Endothelial cell of umbilical vein (primary cell): ENCODE data around the gene VDAC2. TPM values are rescaled to one million over a fixed set of nuclear protein-coding genes. Genes with fewer than 3 reads are reported as not detected.

Source experiments
- BruUV-seq: library from RNA; stranded (reverse); fragments of 400-500 nt; replicated peaks from 2 replicates; lab custom pipeline; 2021; lab: Mats Ljungman, UMichigan
- CTCF ChIA-PET: fragments of 300-600, 350-600 bp; sonication (Branson Sonifier 250); formaldehyde crosslinking; loops from one replicate; lab custom pipeline; 2021; ENCODE audit warnings: antibody characterized with exemption, inconsistent platforms; lab: Charles Lee
- POLR2A ChIA-PET: fragments of 300-600, 350-600 bp; sonication (Branson Sonifier 250); formaldehyde crosslinking; loops from one replicate; lab custom pipeline; 2021; ENCODE audit warnings: antibody characterized with exemption, inconsistent platforms; lab: Charles Lee
- DNase-seq: peaks from one replicate; pipeline ENCODE4 v3.0.0-alpha.2; 2011; ENCODE audit warnings: low read depth, low spot score
- FAIRE-seq: peaks from 2 replicates; lab custom pipeline; 2011; peaks lifted over from hg19 to GRCh38; lab: Jason Lieb, UNC
- H2AFZ ChIP-seq: 2 replicates; pipeline ENCODE4 v1.6.0; 2012; ENCODE audit warnings: low read depth, low read length, control low read depth, inconsistent platforms
- H3K27ac ChIP-seq: 2 replicates; pipeline ENCODE4 v1.5.1; 2011; ENCODE audit warnings: low read depth, mild to moderate bottlenecking, control low read depth, low read length, moderate library complexity; ENCODE audit not compliant: insufficient read depth
- H3K27me3 ChIP-seq, 2 experiments: 2 replicates each; pipeline versions ENCODE4 v1.6.0 to v1.6.1; 2011; ENCODE audit warnings: low read length in 2 of 2, mixed read lengths in 1 of 2; ENCODE audit not compliant: control insufficient read depth in 2 of 2, insufficient read depth in 2 of 2
- H3K36me3 ChIP-seq, 2 experiments: 2 replicates in 1 of 2; 3 replicates in 1 of 2; pipeline ENCODE4 v1.5.1; 2011; ENCODE audit warnings: low read length in 2 of 2, mild to moderate bottlenecking in 1 of 2, moderate library complexity in 1 of 2; ENCODE audit not compliant: control insufficient read depth in 2 of 2, insufficient read depth in 2 of 2; ENCODE audit errors: extremely low read depth in 1 of 2
- H3K4me1 ChIP-seq: 3 replicates; pipeline ENCODE4 v1.5.1; 2011; ENCODE audit warnings: mild to moderate bottlenecking, low read length; ENCODE audit not compliant: control insufficient read depth, insufficient read depth; ENCODE audit errors: extremely low read depth
- H3K4me2 ChIP-seq: 2 replicates; pipeline ENCODE4 v1.6.1; 2011; ENCODE audit warnings: low read length, control low read depth, mixed read lengths; ENCODE audit not compliant: insufficient read depth
- H3K4me3 ChIP-seq, 3 experiments: fragments of 200-600 bp in 1 of 3; sonication (generic), shearing (Covaris generic) in 1 of 3; replicated peaks in 1 of 3; 2 replicates each; pipeline ENCODE4 v1.5.1; 2011 to 2016; ENCODE audit warnings: control low read depth in 3 of 3, low read length in 3 of 3, mild to moderate bottlenecking in 2 of 3, inconsistent platforms in 1 of 3, low read depth in 1 of 3, moderate library complexity in 1 of 3; ENCODE audit not compliant: insufficient read depth in 1 of 3
- H3K79me2 ChIP-seq: 2 replicates; pipeline ENCODE4 v1.6.0; 2012; ENCODE audit warnings: low read length, inconsistent platforms; ENCODE audit not compliant: control insufficient read depth, insufficient read depth
- H3K9ac ChIP-seq: replicated peaks from 2 replicates; pipeline ENCODE3; 2011; ENCODE audit warnings: low read length, control low read depth; ENCODE audit not compliant: insufficient read depth; ENCODE audit errors: extremely low read depth
- H3K9me1 ChIP-seq: replicated peaks from 3 replicates; pipeline ENCODE4 v1.6.0; 2011; ENCODE audit warnings: mild to moderate bottlenecking, low read length; ENCODE audit not compliant: control insufficient read depth, insufficient read depth; ENCODE audit errors: extremely low read depth
- H3K9me3 ChIP-seq: replicated peaks from 2 replicates; pipeline ENCODE4 v1.5.1; 2012; ENCODE audit warnings: low read length, inconsistent platforms; ENCODE audit not compliant: control insufficient read depth, insufficient read depth
- H4K20me1 ChIP-seq: replicated peaks from 2 replicates; pipeline ENCODE3; 2011; ENCODE audit warnings: mild to moderate bottlenecking, low read length; ENCODE audit not compliant: control insufficient read depth, insufficient read depth; ENCODE audit errors: extremely low read depth
- EZH2 ChIP-seq: IDR thresholded peaks from 2 replicates; pipeline ENCODE4 v1.6.1; 2012; ENCODE audit warnings: borderline replicate concordance, low read depth, mild to moderate bottlenecking, moderate library complexity, low read length, inconsistent platforms; ENCODE audit not compliant: severe bottlenecking
- FOS ChIP-seq: IDR thresholded peaks from 2 replicates; pipeline ENCODE4 v1.6.1; 2011; ENCODE audit warnings: mild to moderate bottlenecking, low read length, moderate library complexity, borderline replicate concordance; ENCODE audit not compliant: insufficient read depth
- GATA2 ChIP-seq: IDR thresholded peaks from 2 replicates; pipeline ENCODE4 v1.7.0; 2011; ENCODE audit warnings: low read depth, mild to moderate bottlenecking, moderate library complexity, mixed read lengths, low read length; ENCODE audit not compliant: insufficient read length, insufficient read depth
- JUN ChIP-seq: IDR thresholded peaks from 2 replicates; pipeline ENCODE4 v1.6.1; 2011; ENCODE audit warnings: borderline replicate concordance, low read depth; ENCODE audit not compliant: insufficient read length, insufficient read depth
- MYC ChIP-seq: IDR thresholded peaks from one replicate; pipeline ENCODE4 v1.6.1; 2011; ENCODE audit warnings: mild to moderate bottlenecking, low read depth, low read length
- POLR2A ChIP-seq: IDR thresholded peaks from 2 replicates; pipeline ENCODE4 v1.6.1; 2012; ENCODE audit warnings: low read depth, mild to moderate bottlenecking, control low read depth, low read length
- POLR2AphosphoS5 ChIP-seq: IDR thresholded peaks from 2 replicates; pipeline ENCODE4 v1.6.1; 2012; ENCODE audit warnings: low read depth, mild to moderate bottlenecking, control low read depth, low read length, moderate library complexity; ENCODE audit not compliant: insufficient read depth
- dilution Hi-C: fragments of 300-500 bp; cut with MboI; formaldehyde crosslinking; loops from one replicate; pipeline ENCODE4 v1.15.0; 2019; ENCODE audit warnings: low sequenced_read_pairs; ENCODE audit not compliant: extremely low pct_ligation_motif_present
- intact Hi-C: fragments of 100-400 bp; cut with micrococcal nuclease; formaldehyde crosslinking; loops from one replicate; pipeline ENCODE4 v1.10.0; 2022
- polyA plus RNA-seq, 4 experiments: library from polyadenylated mRNA; depleted of rRNA in 3 of 4; stranded (reverse) in 3 of 4; unstranded in 1 of 4; fragments of >200 nt; gene quantifications; 2 replicates each; pipeline versions ENCODE4 v1.2.1 to v1.2.3, GENCODE V29; 2011 to 2012; ENCODE audit warnings: missing spikeins in 1 of 4
- total RNA-seq: library from RNA; stranded (reverse); gene quantifications from 2 replicates; pipeline ENCODE4 v1.2.3, GENCODE V29; 2021
- TF ChIP-seq, protein P1 (sequence below), 2 donors: IDR thresholded peaks; 1 replicate in 1 of 2; 2 replicates in 1 of 2; pipeline ENCODE4 v1.5.1; 2011; ENCODE audit warnings: low read length in 2 of 2, mild to moderate bottlenecking in 2 of 2, moderate library complexity in 2 of 2, control low read depth in 1 of 2, inconsistent platforms in 1 of 2, low read depth in 1 of 2; ENCODE audit not compliant: insufficient read depth in 1 of 2; ENCODE audit errors: extremely low read depth in 1 of 2
- TF ChIP-seq, protein P2 (sequence below): IDR thresholded peaks from 2 replicates; pipeline ENCODE4 v1.6.1; 2011; ENCODE audit not compliant: insufficient read depth, insufficient read length

VDAC2 gene
- total and polyA plus RNA-seq, 2 donors (not counting 3 experiments of a cell fraction or from before 2014, with no cell fraction given): 89.3 to 222 TPM

DNA sequence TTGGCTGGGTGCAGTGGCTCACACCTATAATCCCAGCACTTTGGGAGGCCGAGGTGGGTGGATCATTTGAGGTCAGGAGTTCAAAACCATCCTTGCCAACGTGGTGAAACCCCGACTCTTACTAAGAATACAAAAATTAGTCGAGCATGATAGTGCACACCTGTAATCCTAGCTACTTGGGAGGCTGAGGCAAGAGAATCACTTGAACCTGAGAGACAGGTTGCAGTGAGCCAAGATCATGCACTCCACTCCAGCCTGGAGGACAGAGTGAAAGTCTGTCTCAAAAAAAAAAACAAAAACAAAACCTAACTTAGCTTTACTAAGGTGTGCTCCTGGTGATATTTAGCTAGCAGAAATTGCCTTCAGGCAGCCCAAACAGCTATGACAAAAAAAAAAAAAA, 24.3 kb upstream of the VDAC2 start:
- Histone ChIP-seq H3K79me2 (no peaks in the 10 kb centered on the region), H3K9ac (no peak overlapping the region), H3K9me3 (no peaks in the 10 kb centered on the region), H3K27me3 (no peaks in the 10 kb centered on the region), H3K4me1 (peaks cover under 1% of the 10 kb centered on the region), H2AFZ (no peak overlapping the region), H3K9me1 (no peaks in the 10 kb centered on the region), H4K20me1 (no peaks in the 10 kb centered on the region), H3K4me3 (no peak overlapping the region), H3K4me2 (no peak overlapping the region), H3K27ac (no peak overlapping the region), H3K36me3 (peaks cover 0 to 2% of the 10 kb centered on the region in 2 experiments)
- BruUV-seq: no TSS peak
- TF ChIP-seq, protein P1, sequence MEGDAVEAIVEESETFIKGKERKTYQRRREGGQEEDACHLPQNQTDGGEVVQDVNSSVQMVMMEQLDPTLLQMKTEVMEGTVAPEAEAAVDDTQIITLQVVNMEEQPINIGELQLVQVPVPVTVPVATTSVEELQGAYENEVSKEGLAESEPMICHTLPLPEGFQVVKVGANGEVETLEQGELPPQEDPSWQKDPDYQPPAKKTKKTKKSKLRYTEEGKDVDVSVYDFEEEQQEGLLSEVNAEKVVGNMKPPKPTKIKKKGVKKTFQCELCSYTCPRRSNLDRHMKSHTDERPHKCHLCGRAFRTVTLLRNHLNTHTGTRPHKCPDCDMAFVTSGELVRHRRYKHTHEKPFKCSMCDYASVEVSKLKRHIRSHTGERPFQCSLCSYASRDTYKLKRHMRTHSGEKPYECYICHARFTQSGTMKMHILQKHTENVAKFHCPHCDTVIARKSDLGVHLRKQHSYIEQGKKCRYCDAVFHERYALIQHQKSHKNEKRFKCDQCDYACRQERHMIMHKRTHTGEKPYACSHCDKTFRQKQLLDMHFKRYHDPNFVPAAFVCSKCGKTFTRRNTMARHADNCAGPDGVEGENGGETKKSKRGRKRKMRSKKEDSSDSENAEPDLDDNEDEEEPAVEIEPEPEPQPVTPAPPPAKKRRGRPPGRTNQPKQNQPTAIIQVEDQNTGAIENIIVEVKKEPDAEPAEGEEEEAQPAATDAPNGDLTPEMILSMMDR (IDR thresholded peaks at IDR 0.05; ENCODE audit: extremely low read depth in 1 of 2, insufficient read depth in 1 of 2, low read depth in 1 of 2, low read length in 2 of 2): no peak
- TF ChIP-seq FOS: no peak
- no peak for TF ChIP-seq POLR2A
- TF ChIP-seq, protein P2, sequence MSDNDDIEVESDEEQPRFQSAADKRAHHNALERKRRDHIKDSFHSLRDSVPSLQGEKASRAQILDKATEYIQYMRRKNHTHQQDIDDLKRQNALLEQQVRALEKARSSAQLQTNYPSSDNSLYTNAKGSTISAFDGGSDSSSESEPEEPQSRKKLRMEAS: no peak
- TF ChIP-seq GATA2: no peak
- no peak for TF ChIP-seq MYC
- TF ChIP-seq POLR2AphosphoS5: no peak
- TF ChIP-seq JUN: no peak
- TF ChIP-seq EZH2: no peak
- no peak for DNase-seq
- CTCF ChIA-PET: interaction anchor here (1.2 to 2.8 kb wide), 10 partner anchors 8 to 75 kb away, joined by 3 to 61 read pairs (median 20); partner anchors contain the start of genes COMTD1, SAMD8 and VDAC2
- intact Hi-C loops: no loop called here
- POLR2A ChIA-PET: interaction anchor here (0.6 kb wide), 1 partner anchor 8 kb away, joined by 3 read pairs; no protein-coding TSS in a partner anchor
- no peak for FAIRE-seq
- dilution Hi-C loops: no loop called here
